Keratinocyte (primary cell): ENCODE data around the gene CYP3A4. TPM values are rescaled to one million over a fixed set of nuclear protein-coding genes. Genes with fewer than 3 reads are reported as not detected.
"Not testable (repeated sequence)": the region's sequence is repeated elsewhere in the genome, so short reads cannot be mapped to it uniquely, and the experiment has no call there.

ENCODE experiments used
- DNase-seq: peaks from one replicate; pipeline ENCODE4 v3.0.0-alpha.2; 2011; ENCODE audit warnings: low read depth, missing footprints, low spot score
- FAIRE-seq: peaks from 2 replicates; lab custom pipeline; 2011; peaks lifted over from hg19 to GRCh38; lab: Jason Lieb, UNC
- H2AFZ ChIP-seq: 2 replicates; pipeline ENCODE4 v1.6.0; 2012; ENCODE audit warnings: low read length, control low read depth, inconsistent platforms; ENCODE audit not compliant: control insufficient read depth
- H3K27ac ChIP-seq: 2 replicates; pipeline ENCODE4 v1.5.1; 2011; ENCODE audit warnings: low read length; ENCODE audit not compliant: control insufficient read depth, insufficient read depth
- H3K27me3 ChIP-seq: 3 replicates; pipeline ENCODE4 v1.6.0; 2011; ENCODE audit warnings: low read length; ENCODE audit not compliant: control insufficient read depth, insufficient read depth; ENCODE audit errors: extremely low read depth
- H3K36me3 ChIP-seq, 2 experiments: 2 replicates in 1 of 2; 3 replicates in 1 of 2; pipeline ENCODE4 v1.5.1; 2011; ENCODE audit warnings: low read length in 2 of 2, mild to moderate bottlenecking in 1 of 2; ENCODE audit not compliant: control insufficient read depth in 2 of 2, insufficient read depth in 2 of 2; ENCODE audit errors: extremely low read depth in 1 of 2
- H3K4me1 ChIP-seq: 3 replicates; pipeline ENCODE4 v1.5.1; 2011; ENCODE audit warnings: low read length; ENCODE audit not compliant: control insufficient read depth, insufficient read depth; ENCODE audit errors: extremely low read depth
- H3K4me2 ChIP-seq: 3 replicates; pipeline ENCODE4 v1.6.0; 2011; ENCODE audit warnings: low read depth, low read length; ENCODE audit not compliant: control insufficient read depth, insufficient read depth; ENCODE audit errors: extremely low read depth
- H3K4me3 ChIP-seq, 3 experiments: fragments of 200-600 bp in 1 of 3; sonication (generic) in 1 of 3; 2 replicates in 2 of 3; 3 replicates in 1 of 3; pipeline ENCODE4 v1.5.1; 2011 to 2016; ENCODE audit warnings: low read length in 3 of 3, mild to moderate bottlenecking in 3 of 3, control low read depth in 2 of 3, inconsistent platforms in 1 of 3, low read depth in 1 of 3, mixed read lengths in 1 of 3, mixed run types in 1 of 3, moderate library complexity in 1 of 3; ENCODE audit not compliant: control insufficient read depth in 2 of 3, insufficient read depth in 2 of 3; ENCODE audit errors: extremely low read depth in 1 of 3
- H3K79me2 ChIP-seq: 2 replicates; pipeline ENCODE4 v1.6.0; 2012; ENCODE audit warnings: low read length; ENCODE audit not compliant: control insufficient read depth, insufficient read depth
- H3K9ac ChIP-seq: 3 replicates; pipeline ENCODE4 v1.6.0; 2011; ENCODE audit warnings: low read length; ENCODE audit not compliant: control insufficient read depth, insufficient read depth; ENCODE audit errors: extremely low read depth
- H3K9me1 ChIP-seq: 3 replicates; pipeline ENCODE4 v1.6.0; 2011; ENCODE audit warnings: low read length; ENCODE audit not compliant: control insufficient read depth, insufficient read depth; ENCODE audit errors: extremely low read depth
- H3K9me3 ChIP-seq: 2 replicates; pipeline ENCODE4 v1.5.1; 2012; ENCODE audit warnings: low read depth, low read length; ENCODE audit not compliant: control insufficient read depth
- H4K20me1 ChIP-seq: 3 replicates; pipeline ENCODE4 v1.6.0; 2011; ENCODE audit warnings: low read length; ENCODE audit not compliant: control insufficient read depth, insufficient read depth; ENCODE audit errors: extremely low read depth
- EZH2 ChIP-seq: IDR thresholded peaks from one replicate; pipeline ENCODE4 v1.6.1; 2012; ENCODE audit warnings: inconsistent platforms, mild to moderate bottlenecking, low read length, moderate library complexity
- dilution Hi-C: fragments of 300-500 bp; cut with MboI; formaldehyde crosslinking; loops from one replicate; pipeline ENCODE4 v1.7.0; 2020; ENCODE audit warnings: low sequenced_read_pairs; ENCODE audit not compliant: extremely low pct_ligation_motif_present
- polyA plus RNA-seq, 5 experiments: library from polyadenylated mRNA; depleted of rRNA in 3 of 5; stranded (reverse) in 3 of 5; stranded (forward) in 1 of 5; unstranded in 1 of 5; fragments of >200 nt; gene quantifications; 1 replicate in 1 of 5; 2 replicates in 3 of 5; 3 replicates in 1 of 5; pipeline versions ENCODE4 v1.2.1 to v1.2.3, GENCODE V29; 2011 to 2012; ENCODE audit warnings: missing spikeins in 2 of 5, low read depth in 1 of 5, low replicate concordance in 1 of 5
- TF ChIP-seq, protein P1 (sequence below), 3 experiments: IDR thresholded peaks in 1 of 3; conservative IDR thresholded peaks in 1 of 3; optimal IDR thresholded peaks in 1 of 3; 2 replicates in 2 of 3; 3 replicates in 1 of 3; pipeline versions ENCODE3 to v1.5.1; 2011; ENCODE audit warnings: low read length in 3 of 3, mild to moderate bottlenecking in 3 of 3, moderate library complexity in 2 of 3, control low read depth in 1 of 3, inconsistent platforms in 1 of 3; ENCODE audit not compliant: insufficient read depth in 2 of 3; ENCODE audit errors: extremely low read depth in 1 of 3

Gene CYP3A4
- polyA plus RNA-seq, 1 donor (not counting 4 experiments of a cell fraction or from before 2014, with no cell fraction given): not detected

DNA sequence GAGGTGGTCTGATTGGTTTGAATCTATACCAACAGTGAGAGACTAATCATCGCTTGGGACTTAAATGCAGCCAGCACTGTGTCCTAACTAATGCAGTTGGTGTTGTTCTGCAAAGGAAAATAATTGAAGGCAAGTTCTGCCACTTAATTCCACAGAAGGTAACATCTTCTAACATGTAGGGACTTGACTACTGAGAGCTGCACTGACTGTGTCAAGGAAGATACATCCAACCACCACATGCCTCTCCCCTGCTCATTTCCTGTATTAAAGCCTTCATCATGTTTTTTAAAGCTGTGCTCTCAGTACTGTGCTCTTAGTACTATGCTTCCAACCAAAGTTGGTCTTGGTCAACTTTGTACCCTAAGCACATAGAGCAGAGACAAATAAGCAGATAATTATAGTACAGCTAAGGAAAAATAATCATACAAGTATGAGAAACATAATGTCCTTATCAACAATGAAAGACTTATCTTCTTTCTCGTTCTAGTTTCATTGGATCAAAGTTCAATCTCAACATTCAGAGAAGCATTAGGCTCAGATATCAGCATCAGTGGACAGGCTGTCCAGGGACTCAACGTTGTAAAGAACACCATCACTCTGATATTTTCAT, 2.8 kb upstream of the CYP3A4 start:
- peaks cover 18% of the 10 kb centered on the region for H3K4me1 ChIP-seq
- H3K9ac ChIP-seq: no peak overlapping the region
- H3K36me3 ChIP-seq: no peaks in the 10 kb centered on the region
- peak overlapping the region; percentile 55 for H3K4me2 ChIP-seq
- no peak for DNase-seq
- H3K9me3 ChIP-seq: no peaks in the 10 kb centered on the region
- H3K4me3 ChIP-seq: no peak overlapping the region
- no peak overlapping the region for H3K27ac ChIP-seq
- TF ChIP-seq, protein P1, sequence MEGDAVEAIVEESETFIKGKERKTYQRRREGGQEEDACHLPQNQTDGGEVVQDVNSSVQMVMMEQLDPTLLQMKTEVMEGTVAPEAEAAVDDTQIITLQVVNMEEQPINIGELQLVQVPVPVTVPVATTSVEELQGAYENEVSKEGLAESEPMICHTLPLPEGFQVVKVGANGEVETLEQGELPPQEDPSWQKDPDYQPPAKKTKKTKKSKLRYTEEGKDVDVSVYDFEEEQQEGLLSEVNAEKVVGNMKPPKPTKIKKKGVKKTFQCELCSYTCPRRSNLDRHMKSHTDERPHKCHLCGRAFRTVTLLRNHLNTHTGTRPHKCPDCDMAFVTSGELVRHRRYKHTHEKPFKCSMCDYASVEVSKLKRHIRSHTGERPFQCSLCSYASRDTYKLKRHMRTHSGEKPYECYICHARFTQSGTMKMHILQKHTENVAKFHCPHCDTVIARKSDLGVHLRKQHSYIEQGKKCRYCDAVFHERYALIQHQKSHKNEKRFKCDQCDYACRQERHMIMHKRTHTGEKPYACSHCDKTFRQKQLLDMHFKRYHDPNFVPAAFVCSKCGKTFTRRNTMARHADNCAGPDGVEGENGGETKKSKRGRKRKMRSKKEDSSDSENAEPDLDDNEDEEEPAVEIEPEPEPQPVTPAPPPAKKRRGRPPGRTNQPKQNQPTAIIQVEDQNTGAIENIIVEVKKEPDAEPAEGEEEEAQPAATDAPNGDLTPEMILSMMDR (optimal IDR thresholded peaks at IDR 0.05 in 1 of 3, IDR thresholded peaks at IDR 0.05 in 1 of 3, conservative IDR thresholded peaks at IDR 0.05 in 1 of 3; ENCODE audit: extremely low read depth in 1 of 3, insufficient read depth in 2 of 3, low read length in 3 of 3): no peak
- no peak for TF ChIP-seq EZH2
- H3K79me2 ChIP-seq: no peaks in the 10 kb centered on the region
- H3K27me3 ChIP-seq: no peaks in the 10 kb centered on the region
- dilution Hi-C loops: no loop called here
- no peak overlapping the region for H2AFZ ChIP-seq
- FAIRE-seq: peak; percentile 94
- no peaks in the 10 kb centered on the region for H3K9me1 ChIP-seq
- H4K20me1 ChIP-seq: no peaks in the 10 kb centered on the region

DNA sequence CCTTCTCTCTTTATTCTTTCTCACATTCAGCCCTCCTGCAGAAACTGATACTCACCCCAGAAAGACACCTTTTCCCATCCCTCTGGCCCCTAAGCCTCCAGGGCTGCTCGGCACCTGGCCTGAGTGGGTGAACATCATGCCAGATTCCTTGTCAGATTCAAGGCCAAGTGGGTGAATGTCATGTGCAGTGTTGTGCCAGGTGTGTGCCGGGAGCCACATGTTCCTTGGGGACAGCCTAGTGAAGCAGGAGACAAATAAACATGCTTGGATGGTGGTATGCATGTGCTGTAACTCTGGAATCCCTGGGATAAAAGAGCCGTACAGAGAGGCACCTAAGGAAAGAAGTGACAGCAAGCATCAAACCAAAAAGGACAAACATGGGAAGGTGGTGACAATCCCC, 1.7 kb upstream of the CYP3A4 start:
- FAIRE-seq, H3K9ac ChIP-seq, dilution Hi-C loops, H3K4me3 ChIP-seq, H3K4me2 ChIP-seq, H4K20me1 ChIP-seq, H3K27me3 ChIP-seq, DNase-seq, H3K9me3 ChIP-seq, H3K79me2 ChIP-seq, H3K36me3 ChIP-seq, H2AFZ ChIP-seq, H3K9me1 ChIP-seq, H3K27ac ChIP-seq: not testable (repeated sequence)
- peaks cover 15% of the 10 kb centered on the region for H3K4me1 ChIP-seq
